Measurements from ENCODE around the gene PXDN.
"Not testable (repeated sequence)": the region's sequence is repeated elsewhere in the genome, so short reads cannot be mapped to it uniquely, and the experiment has no call there.

PXDN gene

DNA sequence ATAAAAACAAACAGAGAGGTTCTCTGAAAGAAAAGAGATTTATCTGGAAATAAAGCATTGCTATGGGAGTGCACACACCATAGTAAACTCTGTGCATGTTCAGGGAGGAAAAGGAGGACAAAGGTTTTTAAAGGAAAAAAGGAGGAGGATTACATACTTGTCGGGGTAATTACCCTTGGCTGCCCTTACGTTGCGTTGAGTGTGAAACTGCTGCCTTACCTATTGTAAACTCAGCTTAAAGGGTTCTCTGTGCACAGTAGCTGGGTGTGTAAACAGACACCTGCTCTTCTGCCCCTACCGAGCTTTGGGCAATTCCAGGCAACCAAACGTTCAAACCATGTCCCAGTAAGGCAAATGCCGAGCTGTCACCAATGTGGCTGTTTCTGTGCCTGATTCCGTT, 29.6 kb upstream of the PXDN start:
- no peak for DNase-seq

DNA sequence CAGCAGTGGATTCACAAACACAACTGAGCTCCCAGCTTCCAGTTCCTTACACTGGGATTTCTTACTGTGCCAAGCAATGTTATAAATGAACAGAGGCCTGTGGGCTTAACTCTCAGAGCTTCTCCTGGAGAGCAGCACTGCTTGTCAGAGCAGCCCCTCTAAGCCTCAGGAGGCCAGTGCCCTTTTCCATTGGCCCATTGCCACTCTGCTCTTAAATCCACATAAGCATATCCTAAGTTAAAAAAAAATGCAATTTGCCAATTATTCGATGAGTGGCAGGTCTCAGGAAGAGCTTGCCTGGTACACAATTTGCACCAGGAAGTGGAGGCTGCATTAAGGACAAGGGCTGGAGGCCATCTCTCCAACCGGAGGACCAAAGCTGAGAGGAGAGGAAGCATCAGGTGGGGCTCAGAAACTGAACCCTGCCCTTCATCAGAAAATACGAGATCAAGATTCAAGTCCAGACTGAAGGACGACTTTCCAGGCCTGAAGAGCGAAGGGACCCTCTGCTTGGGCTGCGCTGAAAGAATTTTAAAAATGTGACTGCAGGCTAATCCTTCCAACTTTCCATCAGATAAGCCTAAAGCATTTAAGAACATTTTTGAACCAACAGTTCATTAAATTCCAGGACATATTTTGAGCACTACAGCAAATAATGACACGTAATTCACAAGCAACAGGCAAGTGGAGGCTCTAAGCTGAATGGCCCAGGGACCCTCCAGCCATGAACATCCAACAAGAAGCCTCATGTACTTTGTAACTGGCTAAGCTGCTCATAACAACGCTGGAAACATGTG, 28.4 kb upstream of the PXDN start:
- DNase-seq: no peak

DNA sequence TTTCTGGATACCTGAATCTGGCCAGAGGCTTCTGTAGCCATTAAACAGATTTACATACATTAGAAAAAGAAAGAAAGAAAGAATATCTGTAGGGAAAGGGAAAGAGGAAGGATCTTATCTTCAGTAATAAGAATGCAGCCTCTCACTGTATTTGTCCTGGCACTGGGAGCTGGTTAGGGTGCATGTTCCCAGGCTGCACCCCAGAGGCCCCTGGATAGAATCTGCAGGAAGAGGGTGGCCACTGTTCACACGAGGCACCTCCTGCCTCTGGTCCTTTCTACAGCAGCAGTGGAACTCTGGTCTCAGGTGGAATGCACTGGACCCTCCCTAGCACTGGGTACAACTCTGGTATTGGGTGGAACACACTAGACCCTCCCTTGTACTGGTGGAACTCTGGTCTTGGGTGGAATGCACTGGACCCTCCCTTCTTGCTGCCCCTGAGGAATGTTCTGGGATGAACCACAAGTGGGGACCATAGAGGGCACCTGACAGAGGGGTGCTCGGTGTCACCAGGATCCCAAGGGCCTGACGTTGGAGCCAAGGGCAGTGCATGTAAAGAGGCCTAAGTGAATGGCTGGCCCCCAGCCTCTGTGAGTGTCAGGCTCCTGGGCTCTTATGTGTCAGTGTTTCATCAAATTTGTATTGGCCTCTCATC, 27.4 kb upstream of the PXDN start:
- DNase-seq: no peak

DNA sequence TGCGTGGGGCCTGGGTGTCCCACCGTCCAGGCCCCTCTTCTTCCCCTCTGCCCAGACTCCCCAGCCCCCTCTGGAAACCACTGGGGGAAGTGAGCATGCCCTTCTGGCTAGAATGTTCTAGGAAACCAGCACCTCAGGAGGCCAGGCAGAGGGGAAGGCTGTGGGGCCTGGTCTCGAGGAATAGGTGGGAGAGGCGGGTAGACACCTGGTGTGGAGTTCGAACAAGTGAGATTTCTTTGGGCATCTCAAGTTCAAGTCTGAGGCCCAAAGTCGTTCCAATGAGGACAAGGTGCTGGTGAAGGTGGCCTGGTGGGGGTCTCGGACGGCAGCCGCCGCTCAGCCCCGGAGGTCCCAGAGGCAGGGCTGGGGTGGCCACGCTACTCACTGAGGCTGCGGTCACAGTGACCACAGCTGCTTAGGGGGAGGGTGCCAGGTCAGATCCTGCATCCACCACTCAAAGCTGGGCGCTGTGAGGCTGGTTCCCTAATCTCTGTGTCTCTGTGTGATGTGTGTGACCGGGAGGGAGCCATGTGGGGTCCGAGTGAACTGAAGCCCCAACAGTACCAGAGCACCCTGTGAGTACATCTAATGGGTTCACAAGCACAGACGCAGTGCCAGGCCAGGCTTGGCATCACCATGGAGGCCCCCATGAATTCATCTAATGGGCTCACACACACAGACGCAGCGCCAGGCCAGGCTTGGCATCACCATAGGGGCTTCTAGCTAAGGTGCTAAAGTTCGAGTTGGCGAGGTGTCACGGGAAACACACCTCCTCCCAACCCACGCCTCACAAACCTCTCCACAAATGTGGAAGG, 26.5 kb upstream of the PXDN start:
- DNase-seq: no peak

DNA sequence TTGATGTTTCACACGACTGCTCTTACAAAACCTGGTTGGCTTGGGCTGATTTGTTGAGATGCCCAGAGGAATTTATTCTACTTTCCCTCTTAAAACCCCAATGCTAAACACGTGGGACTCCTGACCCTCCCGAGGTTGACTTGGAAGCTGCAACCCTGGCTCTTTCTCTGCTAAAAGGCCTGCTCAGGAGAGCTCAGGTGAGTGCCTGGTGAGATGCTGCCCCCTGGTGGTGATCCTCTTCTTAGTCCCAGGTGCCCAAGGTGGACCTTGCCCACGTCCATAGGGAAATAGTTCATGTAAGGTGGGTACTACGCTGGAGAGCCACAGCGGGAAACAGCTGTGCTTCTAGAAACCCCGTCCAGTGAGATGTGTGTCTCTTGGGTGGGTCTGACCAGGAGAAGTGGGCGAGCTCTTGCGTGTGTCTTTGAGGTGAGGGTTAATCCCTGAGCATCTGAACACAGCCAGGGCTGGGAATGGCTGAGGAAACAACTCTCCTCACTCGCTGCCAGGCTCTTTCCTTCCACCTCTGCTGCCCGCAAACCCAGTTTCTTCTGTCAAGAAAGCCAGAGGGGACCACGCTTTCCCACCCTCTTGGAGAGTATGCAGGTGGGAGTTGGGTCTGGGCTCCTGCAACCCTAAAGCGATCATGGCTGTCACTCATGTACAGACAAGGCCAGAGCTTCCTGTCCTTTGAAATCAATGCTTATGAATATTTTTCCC, 25.5 kb upstream of the PXDN start:
- peak; percentile 55 for DNase-seq

DNA sequence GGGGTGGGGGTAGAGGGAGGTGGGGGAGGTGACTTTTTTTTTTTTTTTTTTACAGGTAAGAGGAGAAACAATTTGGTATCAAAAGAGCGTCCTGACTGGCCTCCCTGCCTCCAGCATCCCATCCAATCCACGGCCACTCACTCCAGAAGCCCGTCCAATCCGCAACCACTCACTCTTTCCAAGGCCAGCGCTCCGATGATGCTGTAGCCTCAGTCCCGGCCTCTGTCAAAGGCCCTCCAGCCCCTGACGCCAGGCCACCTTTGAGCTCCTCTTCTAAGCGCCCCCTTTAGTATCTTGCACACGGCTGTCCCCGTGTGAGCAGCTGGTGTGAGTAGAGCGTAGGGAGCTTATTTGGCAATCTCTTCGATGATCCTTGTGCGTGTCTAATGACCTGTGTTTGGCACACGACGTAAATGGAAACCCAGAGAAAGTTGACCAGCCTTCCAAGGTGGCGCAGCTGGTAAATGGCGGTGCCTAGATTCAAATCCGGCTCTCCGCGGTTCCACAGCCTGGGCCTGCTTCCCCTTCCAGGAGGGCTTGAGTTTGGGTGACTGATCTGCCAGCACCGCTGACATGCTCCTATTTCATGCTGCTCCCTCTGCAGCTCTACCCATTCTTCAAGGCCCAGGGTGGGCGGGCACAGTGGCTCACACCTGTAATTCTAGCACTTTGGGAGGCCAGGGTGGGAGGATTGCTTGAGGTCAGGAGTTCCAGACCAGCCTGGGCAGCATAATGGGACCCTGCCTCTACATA, 23.8 kb upstream of the PXDN start:
- DNase-seq: no peak

DNA sequence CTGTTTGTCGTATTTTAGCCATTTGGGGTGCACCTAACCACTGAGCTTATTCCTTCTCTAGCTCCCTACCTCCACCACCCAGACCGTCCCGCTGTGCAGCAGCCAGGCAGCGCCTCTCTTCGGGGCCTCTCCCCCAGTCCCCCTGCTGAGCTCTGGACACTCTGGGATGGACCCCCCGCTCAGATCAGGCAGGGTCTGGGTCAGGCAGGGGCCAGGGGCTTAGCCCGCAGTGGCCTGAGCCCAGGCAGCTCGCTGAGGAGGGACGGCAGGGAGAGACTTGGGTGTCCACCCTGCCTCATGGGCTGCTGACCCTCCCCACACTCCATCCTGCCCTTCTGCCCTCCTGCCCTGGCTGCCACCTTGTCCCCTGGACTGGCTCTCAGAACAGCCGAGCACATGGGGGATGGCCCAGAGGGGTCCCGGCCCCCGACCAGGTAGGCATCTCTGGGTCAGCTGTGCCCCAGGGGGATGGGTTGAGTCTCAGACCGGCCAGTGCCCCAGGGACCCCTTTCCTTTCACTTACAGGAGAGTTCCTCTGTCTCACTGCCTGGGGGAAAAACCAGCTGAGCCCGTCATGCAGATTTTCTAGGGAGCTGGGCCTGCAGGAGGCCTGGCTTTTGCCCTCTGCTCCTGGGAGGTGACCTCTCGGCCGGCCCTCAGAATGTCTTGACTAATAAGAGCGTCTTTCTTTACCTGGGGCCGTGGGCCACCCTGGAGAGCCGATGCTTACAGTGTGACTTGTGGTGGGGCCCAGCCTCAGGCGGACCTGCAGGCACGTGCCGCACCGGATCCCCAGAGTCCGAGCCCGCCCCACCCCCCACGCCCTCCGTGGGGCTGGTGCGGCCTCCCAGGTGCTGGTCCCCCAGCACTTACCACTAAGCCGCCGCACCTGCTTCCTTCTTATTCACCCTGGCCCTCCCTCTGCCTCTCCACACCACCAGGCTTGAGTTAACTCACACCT, 22.8 kb upstream of the PXDN start:
- no peak for DNase-seq

DNA sequence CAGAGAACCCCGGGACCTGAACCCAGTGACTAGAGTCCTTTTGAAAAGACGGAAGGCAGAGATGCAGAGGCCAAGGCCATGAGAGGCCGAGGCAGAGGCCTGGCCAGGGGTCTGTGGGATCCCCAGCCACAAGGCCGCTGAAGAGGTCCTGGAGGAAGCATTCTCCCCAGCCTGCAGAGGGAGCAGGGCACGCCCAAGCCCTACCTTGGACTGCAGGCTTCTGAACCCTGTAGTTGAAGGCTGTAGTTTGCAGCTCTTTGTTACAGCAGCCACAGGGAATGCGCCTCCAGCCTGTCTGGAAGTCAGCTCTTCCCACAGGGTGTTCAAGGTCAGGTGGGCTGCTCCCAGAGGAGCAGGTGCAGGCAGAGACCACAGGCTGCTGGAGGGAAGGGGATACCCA, 22.1 kb upstream of the PXDN start:
- no peak for DNase-seq

DNA sequence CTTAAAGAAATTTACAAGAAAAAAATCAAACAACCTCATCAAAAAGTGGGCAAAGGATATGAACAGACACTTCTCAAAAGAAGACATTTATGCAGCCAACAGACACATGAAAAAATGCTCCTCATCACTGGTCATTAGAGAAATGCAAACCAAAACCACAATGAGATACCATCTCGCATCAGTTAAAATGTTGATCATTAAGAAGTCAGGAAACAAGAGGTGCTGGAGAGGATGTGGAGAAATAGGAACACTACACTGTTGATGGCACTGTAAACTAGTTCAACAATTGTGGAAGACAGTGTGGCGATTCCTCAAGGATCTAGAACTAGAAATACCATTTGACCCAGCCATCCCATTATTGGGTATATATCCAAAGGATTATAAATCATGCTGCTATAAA, 20.9 kb upstream of the PXDN start:
- DNase-seq: not testable (repeated sequence)

DNA sequence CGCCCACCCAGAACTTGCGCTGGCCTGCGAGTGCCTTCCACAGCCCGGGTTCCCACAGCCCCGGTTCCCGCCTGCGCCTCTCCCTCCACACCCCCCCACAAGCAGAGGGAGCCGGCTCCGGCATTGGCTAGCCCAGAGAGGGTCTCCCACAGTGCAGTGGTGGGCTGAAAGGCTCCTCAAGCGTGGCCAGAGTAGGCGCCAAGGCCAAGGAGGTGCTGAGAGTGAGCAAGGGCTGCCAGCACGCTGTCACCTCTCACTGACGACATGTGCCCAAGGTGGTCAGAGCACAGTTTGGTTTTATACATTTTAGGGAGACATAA, 15.3 kb upstream of the PXDN start:
- no peak for DNase-seq

DNA sequence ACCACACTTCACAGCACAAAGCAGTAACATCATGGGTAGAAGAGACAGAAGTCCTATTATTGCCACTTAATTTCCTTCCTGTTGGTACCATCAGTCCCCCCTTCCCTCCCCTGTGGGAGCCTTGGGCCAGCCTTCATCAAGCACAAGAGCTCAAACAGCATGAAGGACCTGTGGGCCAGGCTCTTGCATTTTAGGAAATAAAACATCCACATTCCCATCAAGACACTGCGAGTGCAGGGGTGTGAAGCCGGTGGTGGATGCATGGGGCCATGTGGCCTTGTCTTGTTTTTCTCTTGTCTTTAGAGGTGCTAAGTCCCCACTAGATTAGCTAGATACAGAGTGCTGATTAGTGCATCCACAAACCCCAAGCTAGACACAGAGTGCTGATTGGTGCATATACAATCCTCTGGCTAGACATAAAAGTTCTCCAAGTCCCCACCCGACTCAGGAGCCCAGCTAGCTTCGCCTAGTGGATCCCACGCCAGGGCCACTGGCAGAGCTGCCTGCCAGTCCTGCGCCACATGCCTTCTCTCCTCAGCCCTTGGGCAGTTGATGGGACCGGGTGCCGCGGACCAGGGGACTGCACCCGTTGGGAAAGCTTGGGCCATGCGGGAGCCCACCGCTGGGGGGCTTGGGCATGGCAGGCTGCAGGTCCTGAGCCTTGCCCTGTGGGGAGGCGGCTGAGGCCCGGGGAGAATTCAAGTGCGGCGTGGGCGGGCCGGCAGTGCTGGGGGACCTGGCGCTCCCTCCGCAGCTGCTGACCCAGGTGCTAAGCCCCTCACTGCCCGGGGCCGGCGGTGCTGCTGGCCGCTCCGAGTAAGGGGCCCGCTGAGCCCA, 14.7 kb upstream of the PXDN start:
- no peak for DNase-seq

DNA sequence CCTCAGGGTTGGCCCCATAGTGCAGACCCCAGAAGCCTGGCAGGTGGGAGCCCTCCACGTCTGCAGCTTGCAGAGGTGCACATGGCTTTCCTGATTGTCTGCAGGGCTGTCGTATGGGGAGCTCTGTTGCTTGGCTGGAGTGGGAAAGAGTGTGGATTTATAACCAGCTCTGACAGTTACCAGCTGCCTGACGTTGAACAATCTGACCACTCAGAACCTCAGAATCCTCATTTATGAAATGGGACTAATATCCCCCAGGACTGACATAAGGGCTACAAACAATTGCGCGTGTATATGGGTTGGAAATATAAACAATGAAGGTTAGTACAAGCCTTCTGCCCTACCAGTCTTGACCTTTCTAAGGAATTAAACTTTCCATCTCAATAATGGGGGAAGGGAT, 13.9 kb upstream of the PXDN start:
- DNase-seq: no peak

DNA sequence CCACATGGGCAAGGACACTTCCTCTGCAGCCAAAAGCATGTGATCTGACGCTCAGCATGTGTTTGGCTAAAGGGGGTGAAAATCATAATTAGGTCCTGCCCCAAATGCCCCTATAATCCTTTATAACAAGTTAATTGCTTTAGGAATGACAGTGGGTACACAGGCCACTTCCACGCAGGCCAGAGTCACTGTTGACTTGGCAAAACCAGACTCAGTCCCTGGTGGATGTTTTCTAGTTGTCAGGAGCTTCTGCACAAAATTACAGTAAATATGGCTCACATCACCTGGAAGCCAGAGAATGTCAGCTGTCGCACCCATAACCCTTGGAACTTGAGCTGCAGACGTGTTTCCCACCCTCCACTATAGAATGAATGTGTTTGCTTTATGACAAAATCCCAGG, 13.3 kb upstream of the PXDN start:
- no peak for DNase-seq

DNA sequence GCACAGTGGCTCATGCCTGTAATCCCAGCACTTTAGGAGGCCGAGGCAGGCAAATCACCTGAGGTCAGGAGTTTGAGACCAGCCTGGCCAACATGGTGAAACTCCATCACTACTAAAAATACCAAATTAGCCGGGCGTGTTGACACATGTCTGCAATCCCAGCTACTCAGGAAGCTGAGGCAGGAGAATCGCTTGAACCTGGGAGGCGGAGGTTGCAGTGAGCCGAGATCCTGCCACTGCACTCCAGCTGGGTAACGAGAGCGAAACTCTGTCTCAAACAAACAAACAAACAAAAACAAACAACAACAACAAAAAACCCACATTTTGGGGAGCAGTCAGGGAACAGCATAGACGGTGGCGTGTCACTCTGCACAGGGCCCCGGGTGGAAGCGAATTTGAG, 12.8 kb upstream of the PXDN start:
- DNase-seq: not testable (repeated sequence)

DNA sequence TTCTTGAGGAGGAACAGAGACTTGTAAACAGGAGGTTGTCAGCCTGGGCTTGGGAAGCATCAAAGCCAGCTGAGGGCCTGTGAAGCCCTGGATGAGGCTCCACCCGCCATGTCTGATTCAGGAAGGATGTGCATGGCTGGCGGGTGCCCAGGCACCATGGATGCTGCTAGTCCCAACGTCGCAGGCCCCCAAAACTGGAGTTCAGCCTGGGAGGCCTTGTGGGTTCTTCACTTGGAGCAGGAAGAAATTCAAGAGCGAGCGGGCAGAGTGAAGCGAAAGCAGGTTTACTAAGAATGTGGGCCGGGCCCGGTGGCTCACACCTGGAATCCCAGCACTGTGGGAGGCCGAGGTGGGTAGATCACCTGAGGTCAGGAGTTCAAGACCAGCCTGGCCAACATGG, 12.1 kb upstream of the PXDN start:
- DNase-seq: no peak

DNA sequence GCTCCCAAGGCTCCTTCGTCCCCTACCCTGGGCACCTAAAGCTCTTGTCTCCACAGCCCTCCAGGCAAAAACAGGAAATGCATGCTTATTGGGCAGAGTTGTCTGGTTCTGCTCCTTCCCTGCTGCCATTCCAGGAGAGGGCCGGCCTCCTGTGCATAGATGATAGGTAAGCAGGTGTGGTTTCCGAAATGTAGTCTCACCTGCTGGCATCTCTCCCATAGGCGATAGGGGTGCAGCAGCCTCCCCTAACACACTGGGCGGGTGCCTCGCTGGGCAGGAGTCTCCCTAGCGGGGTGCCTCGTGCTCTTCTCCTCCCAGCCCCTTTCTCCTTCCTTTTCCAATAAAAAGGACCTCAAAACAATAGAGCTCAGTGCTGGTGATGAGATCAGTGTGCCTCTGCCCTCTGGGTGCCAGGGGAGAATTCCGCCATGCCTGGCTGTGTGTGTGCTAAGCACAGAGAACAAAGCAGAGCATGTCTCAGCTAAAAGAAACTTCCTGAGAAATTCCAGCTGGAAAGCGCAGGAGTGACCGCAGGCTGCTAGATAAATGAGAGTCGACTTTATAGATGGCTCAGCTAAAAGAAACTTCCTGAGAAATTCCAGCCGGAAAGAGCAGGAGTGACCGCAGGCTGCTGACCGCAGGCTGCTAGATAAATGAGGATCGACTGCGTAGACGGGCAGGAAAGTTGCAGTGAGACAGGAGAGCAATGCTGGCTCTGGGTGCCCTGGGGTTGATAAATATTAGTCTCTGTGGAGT, 11.3 kb upstream of the PXDN start:
- no peak for DNase-seq

DNA sequence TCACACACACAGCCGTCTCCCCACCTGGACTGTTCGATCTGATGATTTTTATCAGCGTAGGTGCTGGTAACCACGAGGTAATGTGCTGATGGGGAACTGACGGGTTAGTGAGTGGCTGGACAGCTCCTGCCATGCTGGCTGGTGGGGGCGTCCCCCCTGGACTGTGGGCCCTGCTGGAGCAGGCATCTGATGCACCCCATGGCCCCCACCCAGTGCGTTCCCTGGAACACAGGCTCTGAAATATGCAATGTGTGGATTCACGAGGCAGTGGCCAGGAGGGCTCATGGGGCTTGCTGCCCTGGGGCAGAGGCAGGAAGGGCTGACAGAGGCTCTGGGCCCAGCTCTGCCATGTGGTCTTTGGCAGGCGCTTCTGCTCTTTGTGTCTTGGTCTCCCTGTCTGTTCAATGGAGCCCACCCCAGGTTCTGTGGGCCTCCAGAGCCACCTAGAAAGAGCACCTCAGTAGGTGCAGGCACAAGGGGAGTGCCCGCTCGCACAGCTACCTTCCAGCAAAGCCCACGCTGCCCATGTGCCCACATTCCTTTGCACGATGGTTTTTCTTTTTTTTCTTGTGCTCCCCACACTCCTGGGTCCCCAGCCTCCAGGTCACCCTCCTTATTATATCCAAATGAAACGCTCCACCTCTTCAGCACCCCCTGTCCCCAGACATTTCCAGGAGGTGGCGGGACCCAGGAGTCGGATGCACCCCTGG, 10.3 kb upstream of the PXDN start:
- no peak for DNase-seq

DNA sequence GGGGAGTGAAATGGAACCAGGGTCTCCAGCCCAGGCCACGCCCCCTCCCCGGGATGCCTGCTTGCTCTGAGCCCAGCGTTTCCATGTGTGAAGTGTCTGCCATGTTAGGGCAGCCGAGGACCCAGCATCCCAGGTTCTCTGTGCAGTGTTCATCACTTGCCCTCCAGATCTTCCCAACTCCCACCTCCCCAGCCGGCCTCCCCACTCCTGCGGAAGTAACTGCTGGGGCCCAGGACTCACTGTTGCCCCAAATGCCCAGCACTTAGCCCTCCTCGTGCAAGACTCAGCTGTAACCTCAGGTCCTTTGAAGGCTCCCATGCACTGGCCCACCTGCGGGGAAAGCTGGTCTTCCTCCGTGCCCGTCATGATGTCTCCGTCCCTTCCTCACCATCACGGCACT, 9.7 kb upstream of the PXDN start:
- DNase-seq: no peak

DNA sequence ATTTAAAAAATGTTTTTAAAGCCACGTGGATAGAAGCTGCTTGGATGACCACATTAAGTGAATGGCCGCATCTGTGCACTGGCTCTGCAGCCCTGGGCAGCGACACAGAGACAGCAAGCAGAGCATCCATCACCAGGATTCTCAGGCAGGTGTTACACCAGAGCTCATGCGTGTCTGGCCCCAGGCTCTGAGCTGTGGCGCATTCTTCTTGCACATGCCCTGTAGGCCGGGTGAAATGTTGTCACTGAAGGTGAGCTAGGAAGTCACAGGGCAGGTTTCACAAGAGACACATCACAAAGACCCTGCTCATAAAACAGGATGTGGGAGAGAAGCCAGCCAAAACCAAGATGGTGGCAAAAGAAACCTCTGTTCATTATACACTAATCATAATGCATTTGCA, 8.4 kb upstream of the PXDN start:
- DNase-seq: no peak

Measured in activated CD4-positive, alpha-beta T cell treated with anti-CD3 and anti-CD28 coated beads, Interleukin-2, Interleukin-6, amounts not matched to agents 100 ng/mL and 50 ng/mL, durations not matched to agents 16 hours and 8 hours (primary cell).